ENCODE measurements around the gene GRIK2. TPM values are rescaled to one million over a fixed set of nuclear protein-coding genes. Genes with fewer than 3 reads are reported as not detected.
A peak's percentile ranks its signal among the peaks of the same experiment; 100 is the strongest.

Gene GRIK2
- polyA plus RNA-seq, 1 donor = 3.3 TPM

DNA sequence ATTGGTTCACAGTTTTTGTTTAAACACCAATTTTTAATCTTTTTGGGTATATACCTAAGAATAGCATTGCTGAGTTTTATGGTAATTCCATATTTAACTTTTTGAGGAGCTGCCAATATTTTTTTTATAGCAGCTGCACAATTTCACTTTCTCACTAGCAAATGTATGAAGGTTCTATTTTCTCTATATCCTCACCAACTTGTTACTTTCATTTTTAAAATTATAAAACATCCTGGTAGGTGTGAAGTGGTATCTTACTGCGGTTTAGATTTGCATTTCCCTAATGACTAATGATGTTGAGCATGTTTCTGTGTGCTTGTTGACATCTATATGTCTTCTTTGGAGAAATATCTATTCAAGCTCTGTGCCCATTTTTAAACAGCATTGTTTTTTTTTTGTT lies 452.1 kb downstream of the GRIK2 start:
- WGBS (ENCODE audit: insufficient coverage, low lambda C conversion rate) = no CpG with 5 or more reads among the region's 1 CpG
- no peak overlapping the region for H3K4me3 ChIP-seq (ENCODE audit: low read length)

DNA sequence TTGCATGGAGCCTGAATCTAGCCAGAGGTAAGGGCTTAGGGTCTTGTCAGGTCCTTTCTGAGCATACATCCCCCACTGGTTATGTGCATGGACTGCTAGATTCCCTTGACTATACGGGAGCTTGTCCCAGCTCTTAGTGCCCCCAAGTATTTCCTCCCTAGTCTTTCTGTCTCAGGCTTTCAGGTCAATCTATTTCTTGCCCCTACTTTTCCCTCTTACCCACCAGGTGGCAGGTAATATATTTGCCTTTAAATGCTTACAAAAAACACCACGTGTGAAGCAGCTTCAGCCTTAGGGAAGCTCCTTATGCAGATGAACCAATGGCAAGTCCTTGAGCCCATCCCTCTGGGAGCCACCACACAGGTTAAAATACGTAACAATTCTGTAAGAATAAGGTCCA lies 454.2 kb downstream of the GRIK2 start:
- no peaks in the 10 kb centered on the region for H3K9me3 ChIP-seq (ENCODE audit: control insufficient read depth, low read depth, low read length)
- no peaks in the 10 kb centered on the region for H3K36me3 ChIP-seq (ENCODE audit: control insufficient read depth, insufficient read depth, low read length)
- no CpG with 5 or more reads among the region's 3 CpGs for WGBS (ENCODE audit: insufficient coverage, low lambda C conversion rate)
- H3K27me3 ChIP-seq (ENCODE audit: control insufficient read depth, insufficient read depth, low read length) = no peaks in the 10 kb centered on the region
- no peak for DNase-seq
- H3K4me1 ChIP-seq (ENCODE audit: control insufficient read depth, insufficient read depth, low read length) = no peaks in the 10 kb centered on the region
- H3K4me3 ChIP-seq (ENCODE audit: low read length) = no peak overlapping the region
- H3K27ac ChIP-seq (ENCODE audit: low read length) = no peak overlapping the region

More for the DNA sequence above, 452.1 kb downstream of the GRIK2 start:
- Histone ChIP-seq H3K9me3 (ENCODE audit: control insufficient read depth, low read depth, low read length) (no peaks in the 10 kb centered on the region), H3K4me1 (ENCODE audit: control insufficient read depth, insufficient read depth, low read length) (no peaks in the 10 kb centered on the region), H3K27ac (ENCODE audit: low read length) (no peak overlapping the region), H3K27me3 (ENCODE audit: control insufficient read depth, insufficient read depth, low read length) (no peaks in the 10 kb centered on the region), H3K36me3 (ENCODE audit: control insufficient read depth, insufficient read depth, low read length) (no peaks in the 10 kb centered on the region)
- no peak for DNase-seq

DNA sequence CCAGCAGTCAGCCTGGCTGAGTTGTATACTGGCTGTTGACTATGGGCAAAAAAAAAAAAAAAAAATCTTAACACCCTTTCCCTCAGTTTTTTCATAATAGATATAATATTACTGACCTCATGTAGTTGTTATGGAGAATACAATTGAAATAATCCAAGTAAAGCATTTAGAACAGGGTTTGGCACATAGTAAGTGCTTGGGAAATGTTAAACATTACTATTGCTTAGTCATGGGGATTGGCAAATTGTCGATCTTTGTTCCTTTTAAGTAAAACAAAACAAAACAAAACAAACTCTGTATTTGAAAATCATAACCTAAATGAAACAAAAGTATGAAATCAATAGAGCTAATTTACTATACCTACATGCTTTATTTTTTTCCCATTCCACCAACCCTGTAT lies 458.4 kb downstream of the GRIK2 start:
- no peaks in the 10 kb centered on the region for H3K27me3 ChIP-seq (ENCODE audit: control insufficient read depth, insufficient read depth, low read length)
- H3K27ac ChIP-seq (ENCODE audit: low read length) = no peak overlapping the region
- WGBS (ENCODE audit: insufficient coverage, low lambda C conversion rate) = 100% methylated on average over 1 of the region's 1 CpG
- H3K4me3 ChIP-seq (ENCODE audit: low read length) = no peak overlapping the region
- no peak for DNase-seq
- H3K4me1 ChIP-seq (ENCODE audit: control insufficient read depth, insufficient read depth, low read length) = no peaks in the 10 kb centered on the region
- H3K9me3 ChIP-seq (ENCODE audit: control insufficient read depth, low read depth, low read length) = no peaks in the 10 kb centered on the region
- no peaks in the 10 kb centered on the region for H3K36me3 ChIP-seq (ENCODE audit: control insufficient read depth, insufficient read depth, low read length)

DNA sequence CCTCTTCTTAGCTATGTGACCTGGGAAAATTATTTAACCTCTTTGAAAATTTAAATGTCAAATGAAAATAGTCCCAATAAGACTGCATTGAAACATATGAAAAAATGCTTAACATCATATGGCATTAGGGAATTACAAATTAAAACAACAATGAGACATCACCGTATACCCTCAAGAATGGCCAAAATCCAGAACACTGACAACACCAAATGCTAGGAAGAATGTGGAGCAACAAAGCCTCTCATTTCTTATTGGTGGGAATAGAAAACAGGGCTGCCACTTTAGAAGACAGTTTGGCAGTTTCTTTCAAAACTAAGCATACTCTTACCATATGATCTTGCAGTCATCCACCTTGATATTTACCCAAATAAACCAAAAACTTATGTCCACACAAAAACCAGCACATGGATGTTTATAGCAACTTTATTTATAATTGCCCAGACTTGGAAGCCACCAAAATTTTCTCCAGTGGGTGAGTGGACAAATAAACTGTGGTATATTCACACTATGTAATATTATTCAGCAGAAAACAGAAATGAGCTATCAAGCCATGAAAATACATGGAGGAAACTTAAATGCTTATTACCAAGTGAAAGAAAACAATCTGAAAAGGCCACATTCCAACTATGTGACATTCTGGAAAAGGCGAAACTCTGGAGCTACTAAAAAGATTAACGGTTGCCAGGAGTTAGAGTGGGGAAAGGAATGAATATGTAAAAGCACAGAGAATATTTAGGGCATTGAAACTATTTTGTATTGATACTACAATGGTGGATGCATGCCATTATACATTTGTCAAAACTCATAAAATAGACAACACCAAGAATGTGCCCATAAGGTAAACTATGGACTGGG lies 459.9 kb downstream of the GRIK2 start:
- DNase-seq = peak in 1 of 2 donors; percentile 4
- H3K4me3 ChIP-seq (ENCODE audit: low read length) = no peak overlapping the region
- no peaks in the 10 kb centered on the region for H3K4me1 ChIP-seq (ENCODE audit: control insufficient read depth, insufficient read depth, low read length)
- no peaks in the 10 kb centered on the region for H3K27me3 ChIP-seq (ENCODE audit: control insufficient read depth, insufficient read depth, low read length)
- H3K9me3 ChIP-seq (ENCODE audit: control insufficient read depth, low read depth, low read length) = no peaks in the 10 kb centered on the region
- H3K36me3 ChIP-seq (ENCODE audit: control insufficient read depth, insufficient read depth, low read length) = no peaks in the 10 kb centered on the region
- no CpG with 5 or more reads among the region's 3 CpGs for WGBS (ENCODE audit: insufficient coverage, low lambda C conversion rate)
- no peak overlapping the region for H3K27ac ChIP-seq (ENCODE audit: low read length)

DNA sequence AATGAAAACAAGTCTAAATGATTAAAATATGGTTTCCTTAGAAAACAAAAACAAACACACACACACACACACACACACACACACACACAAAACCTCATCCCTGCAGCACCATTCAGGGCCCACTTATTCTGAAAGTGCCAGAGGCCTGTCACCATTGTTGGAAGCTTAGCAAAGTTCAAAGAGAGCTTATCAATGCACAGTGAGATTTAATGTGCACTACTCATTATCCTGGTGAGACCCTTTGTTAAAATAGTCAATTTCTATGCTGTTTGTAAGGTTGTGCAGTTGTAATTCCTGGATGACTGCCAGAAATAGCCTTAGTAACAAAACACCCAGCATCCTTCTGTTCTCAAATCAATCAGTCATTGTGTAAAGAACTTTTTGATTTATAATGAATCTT lies 482.9 kb downstream of the GRIK2 start:
- Histone ChIP-seq H3K9me3 (ENCODE audit: control insufficient read depth, low read depth, low read length) (no peaks in the 10 kb centered on the region), H3K36me3 (ENCODE audit: control insufficient read depth, insufficient read depth, low read length) (no peaks in the 10 kb centered on the region), H3K27me3 (ENCODE audit: control insufficient read depth, insufficient read depth, low read length) (no peaks in the 10 kb centered on the region), H3K4me3 (ENCODE audit: low read length) (no peak overlapping the region), H3K4me1 (ENCODE audit: control insufficient read depth, insufficient read depth, low read length) (no peaks in the 10 kb centered on the region), H3K27ac (ENCODE audit: low read length) (no peak overlapping the region)
- no peak for DNase-seq

DNA sequence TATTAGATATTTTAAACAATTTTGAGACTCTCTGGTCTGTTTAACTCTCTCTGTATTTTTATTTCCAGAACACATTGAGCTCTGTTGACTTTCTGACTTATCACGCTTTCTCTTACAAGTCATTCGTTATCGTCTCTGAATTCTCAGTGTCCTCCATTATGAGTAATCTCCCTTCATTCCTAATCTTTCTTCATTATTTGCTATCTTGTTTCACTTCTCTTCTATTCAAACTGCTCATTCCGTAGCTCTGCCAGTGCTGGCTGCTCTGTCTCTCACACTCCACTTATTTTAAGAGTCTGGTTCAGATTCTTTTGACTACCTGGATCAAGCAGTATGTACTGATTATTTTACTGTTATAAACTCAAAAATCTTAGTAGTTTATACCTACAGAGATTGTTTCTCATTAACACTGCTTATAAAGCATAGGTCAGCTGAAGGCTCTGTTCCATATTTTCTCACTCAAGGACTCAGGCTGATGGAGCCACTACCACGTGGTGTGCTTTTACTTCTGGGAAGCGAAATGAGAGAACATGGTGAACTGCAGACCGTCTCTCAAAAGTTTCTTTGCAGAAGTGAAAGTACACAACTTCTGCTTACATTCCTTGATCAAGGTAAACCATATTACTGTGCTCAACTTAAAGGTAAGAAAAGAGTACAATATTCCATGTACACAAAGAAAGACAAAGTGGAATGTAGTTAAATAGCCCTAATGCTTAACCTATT lies 485.2 kb downstream of the GRIK2 start:
- Histone ChIP-seq H3K4me1 (ENCODE audit: control insufficient read depth, insufficient read depth, low read length) (no peaks in the 10 kb centered on the region), H3K27ac (ENCODE audit: low read length) (no peak overlapping the region), H3K9me3 (ENCODE audit: control insufficient read depth, low read depth, low read length) (no peaks in the 10 kb centered on the region), H3K4me3 (ENCODE audit: low read length) (no peak overlapping the region), H3K27me3 (ENCODE audit: control insufficient read depth, insufficient read depth, low read length) (no peaks in the 10 kb centered on the region), H3K36me3 (ENCODE audit: control insufficient read depth, insufficient read depth, low read length) (no peaks in the 10 kb centered on the region)
- 17% methylated on average over 3 of the region's 7 CpGs for WGBS (ENCODE audit: insufficient coverage, low lambda C conversion rate)
- DNase-seq = no peak

DNA sequence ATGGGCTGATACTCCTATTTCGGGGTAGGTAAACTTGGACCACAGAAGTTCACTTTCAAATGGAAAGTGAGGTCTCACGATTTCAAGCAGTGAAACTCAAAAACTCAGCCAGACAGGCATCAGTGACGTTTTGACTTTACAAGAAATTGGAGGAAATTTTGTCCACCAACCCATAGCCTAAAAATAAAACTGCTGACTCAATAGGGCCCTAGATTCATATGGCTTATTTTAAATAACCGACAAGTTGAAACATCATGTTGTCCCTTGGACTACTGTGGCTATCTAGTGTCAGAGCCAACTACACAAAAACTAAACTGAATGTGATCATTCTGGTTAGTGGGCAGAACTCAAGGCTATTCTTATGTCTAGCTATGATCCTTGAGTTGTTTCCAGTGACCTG lies 486.3 kb downstream of the GRIK2 start:
- Histone ChIP-seq H3K4me3 (ENCODE audit: low read length) (no peak overlapping the region), H3K36me3 (ENCODE audit: control insufficient read depth, insufficient read depth, low read length) (no peaks in the 10 kb centered on the region), H3K27me3 (ENCODE audit: control insufficient read depth, insufficient read depth, low read length) (no peaks in the 10 kb centered on the region), H3K27ac (ENCODE audit: low read length) (no peak overlapping the region), H3K9me3 (ENCODE audit: control insufficient read depth, low read depth, low read length) (no peaks in the 10 kb centered on the region), H3K4me1 (ENCODE audit: control insufficient read depth, insufficient read depth, low read length) (no peaks in the 10 kb centered on the region)
- 80% methylated on average over 2 of the region's 4 CpGs for WGBS (ENCODE audit: insufficient coverage, low lambda C conversion rate)
- no peak for DNase-seq

DNA sequence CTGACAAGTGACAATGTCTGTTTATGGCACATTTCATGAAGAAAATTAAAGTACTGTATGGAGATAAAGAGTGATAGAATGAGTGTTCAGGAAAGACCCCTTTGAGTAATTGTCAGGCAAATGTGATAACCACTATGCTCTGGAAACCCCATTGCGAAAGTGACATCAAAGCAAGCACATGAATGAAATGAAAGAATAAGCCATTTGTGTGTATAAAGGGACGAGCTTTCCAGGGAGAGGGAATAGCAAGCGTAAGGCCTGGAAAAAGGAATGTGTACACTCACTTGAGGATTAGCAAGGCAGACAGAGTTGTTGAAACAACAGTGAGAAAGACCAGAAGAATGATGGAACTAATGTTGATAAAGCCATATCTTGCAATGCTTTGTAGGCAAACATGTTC lies 490.0 kb downstream of the GRIK2 start:
- Histone ChIP-seq H3K36me3 (ENCODE audit: control insufficient read depth, insufficient read depth, low read length) (no peaks in the 10 kb centered on the region), H3K4me3 (ENCODE audit: low read length) (no peak overlapping the region), H3K27me3 (ENCODE audit: control insufficient read depth, insufficient read depth, low read length) (no peaks in the 10 kb centered on the region), H3K9me3 (ENCODE audit: control insufficient read depth, low read depth, low read length) (no peaks in the 10 kb centered on the region), H3K4me1 (ENCODE audit: control insufficient read depth, insufficient read depth, low read length) (no peaks in the 10 kb centered on the region), H3K27ac (ENCODE audit: low read length) (no peak overlapping the region)
- no CpG with 5 or more reads among the region's 3 CpGs for WGBS (ENCODE audit: insufficient coverage, low lambda C conversion rate)
- DNase-seq = no peak

DNA sequence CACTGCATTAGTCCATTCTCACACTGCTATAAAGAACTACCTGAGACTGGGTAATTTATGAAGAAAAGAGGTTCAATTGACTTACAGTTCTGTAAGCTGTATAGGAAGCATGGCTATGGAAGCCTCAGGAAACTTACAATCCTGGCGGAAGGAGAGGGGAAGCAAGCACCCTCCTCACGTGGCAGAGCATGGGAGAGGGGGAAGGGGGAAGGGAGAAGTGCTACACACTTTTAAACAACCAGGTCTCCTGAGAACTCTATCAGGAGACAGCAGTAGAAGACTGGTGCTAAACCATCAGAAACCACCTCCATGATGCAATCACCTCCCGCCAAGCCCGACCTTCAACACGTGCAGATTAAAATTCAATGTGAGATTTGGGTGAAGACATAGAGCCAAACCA lies 494.0 kb downstream of the GRIK2 start:
- Histone ChIP-seq H3K27me3 (ENCODE audit: control insufficient read depth, insufficient read depth, low read length) (no peaks in the 10 kb centered on the region), H3K4me3 (ENCODE audit: low read length) (no peak overlapping the region), H3K9me3 (ENCODE audit: control insufficient read depth, low read depth, low read length) (no peaks in the 10 kb centered on the region), H3K4me1 (ENCODE audit: control insufficient read depth, insufficient read depth, low read length) (no peaks in the 10 kb centered on the region), H3K27ac (ENCODE audit: low read length) (no peak overlapping the region), H3K36me3 (ENCODE audit: control insufficient read depth, insufficient read depth, low read length) (no peaks in the 10 kb centered on the region)
- WGBS (ENCODE audit: insufficient coverage, low lambda C conversion rate) = 80% methylated on average over 2 of the region's 5 CpGs
- no peak for DNase-seq

DNA sequence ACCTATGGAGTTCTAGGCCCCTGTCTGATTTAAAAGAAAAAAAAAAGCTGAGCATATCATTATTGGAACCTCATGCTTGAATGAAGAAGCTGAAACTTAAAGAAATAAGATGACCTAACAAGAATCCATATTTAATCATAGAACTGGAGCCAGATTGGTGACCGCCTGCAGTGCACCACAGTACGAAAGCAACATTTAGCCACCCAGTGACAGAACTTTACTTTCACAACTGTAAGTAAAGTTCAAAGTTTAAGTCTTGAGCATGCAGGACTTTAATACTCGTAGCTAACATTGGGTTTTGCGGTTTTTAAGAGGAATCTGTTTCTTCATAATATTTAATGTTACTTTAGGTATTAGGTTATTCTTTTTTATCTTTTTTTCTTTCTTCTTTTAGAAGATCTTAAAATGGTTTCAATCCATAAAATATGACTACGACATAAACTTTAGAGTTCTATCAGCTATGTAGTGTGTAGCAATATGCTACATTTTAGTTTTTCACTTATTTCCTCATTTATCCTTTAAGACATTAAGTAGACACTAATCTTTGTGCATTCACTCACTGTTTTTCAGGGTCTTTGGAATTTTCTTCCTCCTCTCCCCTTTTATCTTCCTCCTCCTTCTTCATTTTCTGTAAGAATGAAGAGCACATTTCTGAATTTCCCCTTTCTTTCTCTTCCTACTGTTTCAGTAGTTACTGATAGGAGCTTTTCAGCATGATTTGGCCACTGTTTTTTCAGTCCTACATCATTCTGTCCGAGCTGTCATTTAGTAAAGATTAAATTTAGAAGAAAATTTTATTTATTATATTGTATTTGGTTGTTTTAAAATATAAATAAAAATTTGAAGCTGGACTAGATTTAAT lies 514.1 kb downstream of the GRIK2 start:
- Histone ChIP-seq H3K4me1 (ENCODE audit: control insufficient read depth, insufficient read depth, low read length) (no peaks in the 10 kb centered on the region), H3K4me3 (ENCODE audit: low read length) (no peak overlapping the region), H3K27me3 (ENCODE audit: control insufficient read depth, insufficient read depth, low read length) (no peaks in the 10 kb centered on the region), H3K36me3 (ENCODE audit: control insufficient read depth, insufficient read depth, low read length) (no peaks in the 10 kb centered on the region), H3K27ac (ENCODE audit: low read length) (no peak overlapping the region), H3K9me3 (ENCODE audit: control insufficient read depth, low read depth, low read length) (no peaks in the 10 kb centered on the region)
- 72% methylated on average over 4 of the region's 6 CpGs for WGBS (ENCODE audit: insufficient coverage, low lambda C conversion rate)
- peak in 1 of 2 donors; percentile 7 for DNase-seq
